ENCODE data around the gene KRT33A. TPM values are rescaled to one million over a fixed set of nuclear protein-coding genes. Genes with fewer than 3 reads are reported as not detected.

The KRT33A gene
- total RNA-seq, 1 experiment from 2014 or later = not detected

DNA sequence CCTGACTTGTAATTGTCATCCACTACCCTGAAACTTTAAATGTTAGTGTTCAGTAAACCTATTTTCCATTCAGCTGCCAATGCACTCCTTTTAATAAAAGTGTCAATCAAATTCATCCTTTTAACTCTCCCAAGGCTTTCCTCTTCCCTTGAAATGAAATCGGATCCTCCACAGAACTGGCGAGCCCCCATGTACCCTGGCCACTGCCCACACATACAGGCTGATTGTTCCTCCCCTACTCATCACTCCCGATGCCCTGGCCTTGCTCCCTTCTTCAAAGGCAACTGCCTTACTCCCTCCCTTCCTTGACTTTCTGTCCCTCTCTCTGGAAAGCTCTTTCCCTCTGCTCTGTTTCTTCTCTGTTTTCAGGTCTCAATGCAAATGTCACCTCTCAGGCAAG, 7.6 kb downstream of the KRT33A start:
- H3K9me3 ChIP-seq (ENCODE audit: low read depth, low read length, poor library complexity, severe bottlenecking) = no peaks in the 10 kb centered on the region
- no peak for DNase-seq (ENCODE audit: low spot score)
- H3K4me1 ChIP-seq (ENCODE audit: insufficient read depth, low read length, poor library complexity, severe bottlenecking) = peaks cover 12% of the 10 kb centered on the region
- H3K36me3 ChIP-seq (ENCODE audit: insufficient read depth, low read length, poor library complexity, severe bottlenecking) = no peaks in the 10 kb centered on the region
- no peak overlapping the region for H3K4me3 ChIP-seq (ENCODE audit: low read depth, low read length, poor library complexity, severe bottlenecking)
- no peaks in the 10 kb centered on the region for H3K27me3 ChIP-seq (replicated peaks; ENCODE audit: insufficient read depth, low read depth, low read length, poor library complexity)
- intact Hi-C loops (cut with micrococcal nuclease; ENCODE audit: unreplicated experiment) = no loop called here
- TF ChIP-seq, protein P1, sequence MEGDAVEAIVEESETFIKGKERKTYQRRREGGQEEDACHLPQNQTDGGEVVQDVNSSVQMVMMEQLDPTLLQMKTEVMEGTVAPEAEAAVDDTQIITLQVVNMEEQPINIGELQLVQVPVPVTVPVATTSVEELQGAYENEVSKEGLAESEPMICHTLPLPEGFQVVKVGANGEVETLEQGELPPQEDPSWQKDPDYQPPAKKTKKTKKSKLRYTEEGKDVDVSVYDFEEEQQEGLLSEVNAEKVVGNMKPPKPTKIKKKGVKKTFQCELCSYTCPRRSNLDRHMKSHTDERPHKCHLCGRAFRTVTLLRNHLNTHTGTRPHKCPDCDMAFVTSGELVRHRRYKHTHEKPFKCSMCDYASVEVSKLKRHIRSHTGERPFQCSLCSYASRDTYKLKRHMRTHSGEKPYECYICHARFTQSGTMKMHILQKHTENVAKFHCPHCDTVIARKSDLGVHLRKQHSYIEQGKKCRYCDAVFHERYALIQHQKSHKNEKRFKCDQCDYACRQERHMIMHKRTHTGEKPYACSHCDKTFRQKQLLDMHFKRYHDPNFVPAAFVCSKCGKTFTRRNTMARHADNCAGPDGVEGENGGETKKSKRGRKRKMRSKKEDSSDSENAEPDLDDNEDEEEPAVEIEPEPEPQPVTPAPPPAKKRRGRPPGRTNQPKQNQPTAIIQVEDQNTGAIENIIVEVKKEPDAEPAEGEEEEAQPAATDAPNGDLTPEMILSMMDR (conservative IDR thresholded peaks at IDR 0.05; ENCODE audit: low read depth, low read length) = no peak
- TF ChIP-seq EZH2 (IDR thresholded peaks at IDR 0.05; ENCODE audit: borderline replicate concordance, low read depth, low read length, poor library complexity, severe bottlenecking) = no peak
- BruUV-seq (replicated peaks) = no TSS peak
- ChIA-PET POLR2A (ENCODE audit: low non-redundant PET) (no interaction called here), CTCF (no interaction called here)
- H3K27ac ChIP-seq (ENCODE audit: low read depth, low read length, poor library complexity, severe bottlenecking) = no peak overlapping the region

DNA sequence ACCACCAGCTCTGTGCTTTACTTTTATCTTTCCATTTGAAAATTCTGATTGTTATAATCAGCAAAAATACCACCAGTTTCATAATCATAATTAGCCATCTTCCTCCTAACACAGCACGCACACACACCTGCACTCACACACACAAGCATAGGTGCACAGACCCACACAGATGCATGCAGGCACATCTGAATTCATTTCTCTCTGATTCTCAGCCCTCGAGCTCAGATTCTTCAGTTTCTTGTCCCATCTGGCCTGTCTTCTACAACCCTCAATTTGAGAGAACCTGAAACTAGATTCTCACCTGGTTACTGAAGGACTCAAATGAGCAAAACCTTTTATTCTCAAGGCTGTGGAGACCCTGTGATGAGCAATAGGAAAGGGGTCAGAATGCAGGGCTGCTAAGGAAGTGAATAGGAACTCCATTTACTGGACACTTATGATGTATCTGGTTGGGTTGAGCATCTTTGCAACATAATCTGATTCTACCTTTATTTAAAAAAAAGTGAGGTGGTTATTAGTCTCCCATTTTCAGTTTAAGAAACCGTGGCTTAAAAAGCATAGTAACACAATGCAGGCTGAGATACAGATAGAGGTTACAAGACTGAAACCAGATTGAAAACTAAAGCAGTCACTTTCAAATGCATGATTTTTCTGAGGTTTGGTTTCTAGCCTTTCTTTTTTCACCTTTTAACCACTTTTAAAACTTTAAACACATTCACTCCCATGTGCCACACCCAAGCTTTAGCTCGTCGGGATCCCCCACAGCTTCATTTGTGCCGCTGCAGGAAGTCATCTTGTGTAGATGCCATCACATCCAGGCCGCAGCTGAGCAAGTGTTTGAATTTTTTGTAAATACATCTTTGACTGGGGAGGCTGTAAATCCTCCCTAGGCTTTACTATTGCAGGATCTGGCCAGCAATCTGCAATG, 9.4 kb downstream of the KRT33A start:
- no peak overlapping the region for H3K27ac ChIP-seq (ENCODE audit: low read depth, low read length, poor library complexity, severe bottlenecking)
- H3K36me3 ChIP-seq (ENCODE audit: insufficient read depth, low read length, poor library complexity, severe bottlenecking) = no peaks in the 10 kb centered on the region
- DNase-seq (ENCODE audit: low spot score) = no peak
- no peak overlapping the region for H3K4me3 ChIP-seq (ENCODE audit: low read depth, low read length, poor library complexity, severe bottlenecking)
- ChIA-PET CTCF (no interaction called here), POLR2A (ENCODE audit: low non-redundant PET) (no interaction called here)
- no TSS peak for BruUV-seq (replicated peaks)
- H3K9me3 ChIP-seq (ENCODE audit: low read depth, low read length, poor library complexity, severe bottlenecking) = no peaks in the 10 kb centered on the region
- no peak for TF ChIP-seq EZH2 (IDR thresholded peaks at IDR 0.05; ENCODE audit: borderline replicate concordance, low read depth, low read length, poor library complexity, severe bottlenecking)
- TF ChIP-seq, protein P1 (conservative IDR thresholded peaks at IDR 0.05; ENCODE audit: low read depth, low read length) = no peak
- no peaks in the 10 kb centered on the region for H3K27me3 ChIP-seq (replicated peaks; ENCODE audit: insufficient read depth, low read depth, low read length, poor library complexity)
- H3K4me1 ChIP-seq (ENCODE audit: insufficient read depth, low read length, poor library complexity, severe bottlenecking) = peaks cover 12% of the 10 kb centered on the region
- intact Hi-C loops (cut with micrococcal nuclease; ENCODE audit: unreplicated experiment) = no loop called here

DNA sequence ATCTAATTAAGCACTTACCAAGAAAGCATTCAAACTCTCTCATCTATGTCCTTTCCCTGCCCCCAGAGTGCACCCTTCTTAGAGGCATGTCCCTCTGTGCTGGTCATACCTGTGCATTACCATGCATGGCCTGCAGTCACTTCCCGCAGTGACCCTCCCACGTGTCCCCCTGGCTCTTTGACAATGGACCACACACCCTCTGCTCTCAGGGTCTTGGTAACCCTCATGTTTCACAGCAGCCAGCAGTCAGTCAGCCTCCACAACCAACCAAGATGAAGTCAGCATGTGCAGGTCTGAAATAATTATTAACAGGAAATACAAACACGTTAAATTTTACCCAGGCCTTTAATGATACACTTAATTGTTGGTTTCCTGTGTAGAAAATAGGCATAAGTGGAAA, 10.1 kb downstream of the KRT33A start:
- peak; percentile 3 for DNase-seq (ENCODE audit: low spot score)
- TF ChIP-seq EZH2 (IDR thresholded peaks at IDR 0.05; ENCODE audit: borderline replicate concordance, low read depth, low read length, poor library complexity, severe bottlenecking) = no peak
- TF ChIP-seq, protein P1 (conservative IDR thresholded peaks at IDR 0.05; ENCODE audit: low read depth, low read length) = no peak
- BruUV-seq (replicated peaks) = no TSS peak
- Histone ChIP-seq H3K4me3 (ENCODE audit: low read depth, low read length, poor library complexity, severe bottlenecking) (no peak overlapping the region), H3K4me1 (ENCODE audit: insufficient read depth, low read length, poor library complexity, severe bottlenecking) (peaks cover 12% of the 10 kb centered on the region), H3K27me3 (replicated peaks; ENCODE audit: insufficient read depth, low read depth, low read length, poor library complexity) (no peaks in the 10 kb centered on the region), H3K27ac (ENCODE audit: low read depth, low read length, poor library complexity, severe bottlenecking) (no peak overlapping the region), H3K36me3 (ENCODE audit: insufficient read depth, low read length, poor library complexity, severe bottlenecking) (no peaks in the 10 kb centered on the region), H3K9me3 (ENCODE audit: low read depth, low read length, poor library complexity, severe bottlenecking) (no peaks in the 10 kb centered on the region)
- intact Hi-C loops (cut with micrococcal nuclease; ENCODE audit: unreplicated experiment) = no loop called here
- CTCF ChIA-PET = no interaction called here
- POLR2A ChIA-PET (ENCODE audit: low non-redundant PET) = no interaction called here
